Cortex of kidney (tissue), 1 donor: ENCODE measurements around the gene BRD8.

Experiments used
- DNase-seq: peaks from one replicate; lab custom pipeline; 2025; lab: John Stamatoyannopoulos, UW

Gene BRD8

DNA sequence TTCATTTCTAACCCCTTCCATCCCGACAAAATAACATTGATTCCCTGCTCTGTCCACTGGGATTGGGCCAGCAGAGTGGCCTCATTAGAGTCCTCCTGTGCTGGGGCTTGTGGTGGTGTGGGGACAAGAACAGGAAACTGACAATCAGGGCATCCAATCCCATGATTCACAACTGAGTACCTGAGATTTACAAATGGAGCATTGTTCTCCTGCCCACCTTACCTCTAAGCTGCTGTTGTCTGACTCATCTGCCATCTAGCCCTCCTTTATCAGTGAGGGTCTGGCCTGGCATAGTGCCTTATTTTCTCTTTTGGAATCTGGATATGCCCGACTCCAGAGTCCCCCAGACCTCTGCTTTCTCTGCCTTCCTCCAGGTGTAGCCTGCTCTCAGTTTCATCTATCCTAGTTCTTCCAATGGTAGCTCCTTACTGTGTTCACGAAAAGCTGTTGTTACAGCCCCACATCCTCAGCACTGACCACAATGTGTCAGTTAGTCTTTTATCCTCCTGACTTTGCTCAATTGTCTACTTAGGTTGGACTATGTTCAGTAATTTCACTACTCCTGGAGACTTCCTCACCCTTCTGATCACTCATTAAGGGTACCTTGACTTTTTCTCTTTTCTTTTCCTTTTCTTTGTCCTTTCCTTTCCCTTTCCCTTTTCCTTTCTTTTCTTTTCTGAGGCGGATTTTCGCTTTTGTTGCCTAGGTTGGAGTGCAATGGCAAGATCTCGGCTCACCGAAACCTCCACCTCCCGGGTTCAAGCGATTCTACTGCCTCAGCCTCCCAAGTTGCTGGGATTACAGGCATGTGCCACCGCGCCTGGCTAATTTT lies 81.2 kb downstream of the BRD8 start:
- no peak for DNase-seq

GRCh38 chr5:138096363-138096762 lies 82.1 kb downstream of the BRD8 start:
- DNase-seq = no peak

- DNase-seq = no peak
Measured at GRCh38 chr5:138095100-138095907, 83.1 kb downstream of the BRD8 start.

- no peak for DNase-seq
Measured at GRCh38 chr5:138093036-138093435, 85.4 kb downstream of the BRD8 start.

- no peak for DNase-seq
Measured at GRCh38 chr5:138092301-138092700, 86.1 kb downstream of the BRD8 start.

DNA sequence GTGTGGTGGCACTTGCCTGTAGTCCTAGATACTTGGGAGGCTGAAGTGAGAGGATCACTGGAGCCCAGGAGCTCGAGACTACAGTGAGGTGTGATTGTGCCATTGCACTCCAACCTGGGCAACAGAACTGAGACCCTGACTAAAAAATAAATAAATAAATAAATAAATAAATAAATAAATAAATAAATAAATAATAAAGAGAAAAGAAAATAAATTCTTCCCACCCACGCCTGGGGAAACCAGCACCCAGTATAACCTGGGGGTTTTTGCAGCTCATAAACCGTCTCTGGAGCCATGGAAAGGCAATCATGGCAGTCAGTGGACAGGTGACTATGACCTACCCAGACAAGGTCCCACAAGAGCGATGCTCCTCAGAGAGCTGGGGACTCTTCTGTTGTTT lies 86.7 kb downstream of the BRD8 start:
- no peak for DNase-seq
